Activated CD4-positive, alpha-beta T cell treated with anti-CD3 and anti-CD28 coated beads, Interleukin-2, amount 50 U/mL, for 16 hours (primary cell): Measurements from ENCODE around the gene TMEM150A.
A peak's percentile ranks its signal among the peaks of the same experiment; 100 is the strongest.
"Not testable (repeated sequence)": the region's sequence is repeated elsewhere in the genome, so short reads cannot be mapped to it uniquely, and the experiment has no call there.

Source experiments
- DNase-seq: peaks from one replicate; pipeline ENCODE4 v3.0.0-alpha.2; 2020

TMEM150A gene

DNA sequence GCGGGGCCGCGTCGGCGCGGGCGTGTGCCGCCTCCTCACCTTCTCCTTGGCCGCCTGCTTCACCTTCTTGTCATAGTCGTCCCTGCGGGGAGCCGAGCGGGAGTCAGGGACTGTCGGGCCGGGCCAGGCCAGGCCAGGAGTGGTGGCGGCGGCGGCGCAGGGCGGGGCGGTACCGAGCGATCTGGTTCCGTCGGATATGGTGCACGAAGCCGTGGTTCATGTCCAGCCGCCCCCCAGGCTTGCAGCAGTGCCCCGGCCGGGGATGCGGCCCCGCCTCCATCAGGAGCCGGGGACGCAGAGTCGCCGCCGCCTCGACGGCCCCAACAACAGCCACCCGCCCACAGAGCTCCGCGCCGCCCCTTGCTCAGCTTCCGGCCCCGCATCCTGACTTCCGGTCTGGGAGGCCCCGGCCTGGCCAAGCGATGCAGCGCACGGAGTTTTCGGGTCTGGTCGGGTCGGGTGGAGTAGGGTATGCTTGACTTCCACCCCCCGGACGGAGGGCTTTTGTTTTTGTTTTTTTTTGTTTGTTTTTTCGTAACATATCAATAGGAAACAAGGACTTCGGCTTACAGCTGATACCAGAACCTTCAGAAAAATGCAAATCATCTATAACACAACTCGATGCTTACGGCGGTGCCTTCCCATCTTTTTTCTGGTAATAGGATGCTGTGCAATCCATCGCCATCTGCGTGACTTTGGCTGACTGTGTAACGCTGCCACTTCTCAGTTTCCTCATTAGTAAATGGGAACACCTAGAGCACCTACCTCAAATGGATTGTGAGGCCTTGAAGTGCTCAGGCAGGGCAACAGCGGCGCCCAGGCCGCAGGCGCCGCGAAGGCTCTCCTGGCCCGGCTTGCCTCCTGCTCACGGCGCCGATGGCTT, 9.4 kb upstream of the TMEM150A start, which contains the start of gene C2orf68:
TSS of gene C2orf68 (minus strand) at position 362 of the 883 bp plus-strand sequence. CDS start at position 280, 82 bp downstream.
- peak; percentile 93 for DNase-seq

DNA sequence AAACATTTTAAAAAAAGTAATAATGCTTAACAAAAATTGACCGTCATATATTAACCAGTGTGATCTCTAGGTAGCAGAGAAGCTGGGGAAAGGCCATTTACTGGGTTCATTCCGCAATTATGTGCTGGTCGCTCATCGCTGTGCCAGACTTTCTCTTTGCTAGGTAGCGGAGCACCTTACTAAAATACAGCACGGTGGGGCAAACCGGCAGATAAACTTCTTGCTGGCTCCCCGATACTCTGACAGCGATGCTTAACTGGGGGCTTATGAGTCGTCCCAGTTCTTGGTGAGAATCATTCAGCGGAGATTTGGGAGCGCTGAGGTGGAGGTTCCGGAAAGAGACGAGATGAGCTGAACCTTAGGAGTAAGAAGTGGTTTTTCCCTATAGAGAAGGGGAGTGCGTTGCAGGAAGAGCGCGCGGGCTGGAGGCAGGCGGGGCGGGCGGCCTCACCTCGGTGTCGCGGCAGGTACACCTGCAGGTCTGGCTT, 8.8 kb upstream of the TMEM150A start:
- no peak for DNase-seq

DNA sequence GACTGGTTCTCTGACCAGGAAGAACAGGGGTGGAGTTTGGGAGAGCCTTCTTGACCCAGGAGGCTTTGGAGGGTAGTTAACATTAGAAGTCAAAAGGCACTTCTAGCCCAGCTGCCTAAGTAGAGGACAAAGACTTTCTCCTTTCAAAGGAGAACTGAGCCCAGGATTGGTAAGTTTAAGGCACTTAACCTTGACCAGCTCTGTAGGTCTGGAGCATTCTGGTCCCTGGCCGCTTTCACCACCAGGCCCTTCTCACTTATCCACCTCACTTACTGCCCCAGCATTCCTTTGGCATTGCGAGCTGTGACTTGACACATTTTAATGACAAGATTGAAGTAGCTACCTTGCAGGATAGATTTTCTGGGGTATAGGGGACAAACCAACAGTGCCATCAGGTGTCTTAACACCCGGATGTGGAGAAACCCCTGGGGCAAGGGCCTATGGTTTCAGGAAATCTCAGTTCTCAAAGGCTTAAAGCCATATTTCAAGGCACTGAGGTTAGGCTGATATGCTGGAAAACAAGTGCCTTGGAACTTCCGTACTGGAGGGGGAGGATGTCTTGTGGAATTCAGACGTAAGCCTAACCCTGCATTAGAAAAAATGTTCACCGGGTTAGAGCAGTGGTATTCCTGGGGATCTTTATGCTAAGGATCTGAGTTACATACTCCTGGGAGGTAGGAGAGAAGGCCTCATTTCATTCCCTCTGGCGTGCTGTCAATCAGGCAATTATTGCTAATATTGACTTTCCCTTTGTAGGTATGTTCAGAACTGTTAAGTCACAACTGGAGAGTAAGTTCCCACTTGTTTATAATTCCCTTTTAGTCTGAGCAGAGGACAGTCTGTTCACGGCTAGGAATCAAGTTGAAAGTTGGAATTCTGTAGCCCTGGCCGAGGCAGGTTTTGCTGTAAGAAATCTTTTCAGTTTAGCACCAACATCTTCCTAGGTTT, 5.0 kb upstream of the TMEM150A start:
- DNase-seq: no peak

DNA sequence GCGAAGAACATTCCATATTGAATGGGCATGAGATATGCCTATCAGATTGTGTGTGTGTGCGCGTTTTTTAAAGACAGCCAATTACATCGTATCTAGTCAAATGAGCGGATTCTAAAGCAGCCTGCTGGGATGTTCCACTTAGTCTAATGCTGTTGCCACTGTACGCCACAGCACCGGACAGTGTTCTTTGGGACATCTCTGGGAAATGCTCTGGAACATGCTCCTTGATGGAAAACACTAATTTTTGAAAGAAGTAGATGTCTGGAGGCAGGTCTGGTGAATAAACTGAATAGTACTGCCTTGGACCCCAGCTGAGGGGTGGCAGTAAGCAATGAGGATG, 3.6 kb upstream of the TMEM150A start:
- no peak for DNase-seq

DNA sequence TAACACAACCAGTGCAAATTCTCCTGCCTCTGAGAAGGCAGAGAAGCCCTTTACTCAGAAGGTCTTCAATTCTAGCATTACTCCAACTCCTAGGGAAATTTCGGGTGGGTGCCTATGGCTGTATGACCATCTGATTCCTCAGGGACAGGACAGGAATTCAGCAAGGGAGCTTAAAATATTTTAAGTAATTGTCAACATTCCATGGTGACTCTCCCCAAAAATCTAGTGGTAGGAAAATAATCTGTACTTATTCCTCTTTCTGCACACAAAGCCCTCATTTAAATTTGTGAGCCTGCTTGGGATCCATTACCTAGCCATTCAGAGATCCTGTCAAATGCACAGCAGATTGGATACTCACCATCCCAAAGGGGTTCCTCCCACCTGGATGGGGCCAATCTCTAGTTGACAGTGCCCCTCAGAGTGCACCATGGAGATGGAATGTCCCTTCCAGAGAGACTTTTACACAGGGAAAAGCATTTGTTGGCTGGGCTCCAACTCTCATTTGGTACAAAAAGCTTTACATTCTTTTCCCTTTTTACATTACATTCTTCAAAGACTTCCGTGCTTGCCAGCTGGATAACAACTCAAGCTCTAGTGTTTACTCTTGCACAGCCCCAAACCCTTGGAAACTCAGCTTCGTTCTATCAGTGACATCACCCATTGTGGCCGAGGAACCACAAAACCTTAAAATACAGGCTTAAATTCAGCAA, 3.1 kb upstream of the TMEM150A start:
- DNase-seq: no peak

DNA sequence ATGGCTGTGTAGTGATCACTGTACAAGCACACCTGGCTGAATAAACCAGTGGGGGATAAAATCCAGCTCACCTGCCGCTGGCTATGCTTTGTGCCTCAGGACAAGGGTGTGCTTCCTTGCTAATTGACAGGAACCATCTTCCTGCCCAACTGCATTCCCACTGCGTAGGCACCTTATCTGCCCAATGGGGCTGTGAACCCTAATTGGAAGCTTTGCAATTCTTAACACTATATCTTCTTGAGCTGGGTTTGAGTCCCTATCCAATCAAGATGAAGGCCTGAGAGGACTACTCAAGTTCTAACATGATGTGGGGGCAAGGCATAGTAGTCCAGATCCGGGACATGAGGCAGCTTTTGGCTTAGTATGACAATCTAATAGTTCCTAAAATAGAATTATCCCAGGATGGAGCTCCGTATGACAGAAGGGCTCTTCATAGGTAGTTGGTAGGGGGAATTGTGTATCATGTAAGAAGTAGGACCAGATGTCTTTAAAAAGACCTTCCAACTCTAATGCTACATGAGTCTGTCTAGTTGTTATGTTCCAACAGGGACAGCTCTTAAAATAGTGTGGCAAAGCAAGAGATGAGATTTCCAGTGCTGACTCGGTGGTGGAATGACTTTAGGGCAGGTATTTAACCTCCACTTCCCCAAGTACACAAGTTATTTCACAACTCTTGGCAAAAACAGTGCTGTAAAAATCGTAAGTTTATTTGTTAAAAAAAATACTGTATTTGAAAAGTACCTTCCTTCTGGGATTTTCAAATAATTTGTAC, 2.3 kb upstream of the TMEM150A start:
- no peak for DNase-seq

DNA sequence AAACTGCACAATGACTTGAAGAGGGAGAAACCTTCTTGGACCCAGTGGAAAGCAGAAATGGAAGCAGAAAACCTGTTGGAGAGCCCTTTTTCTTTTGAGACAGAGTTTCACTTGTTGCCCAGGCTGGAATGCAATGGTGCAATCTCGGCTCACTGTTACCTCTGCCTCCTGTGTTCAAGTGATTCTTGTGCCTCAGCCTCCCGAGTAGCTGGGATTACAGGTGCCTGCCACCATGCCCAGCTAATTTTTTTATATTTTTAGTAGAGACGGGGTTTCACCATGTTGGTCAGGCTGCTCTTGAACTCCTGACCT, 1.6 kb upstream of the TMEM150A start:
- DNase-seq: not testable (repeated sequence)

DNA sequence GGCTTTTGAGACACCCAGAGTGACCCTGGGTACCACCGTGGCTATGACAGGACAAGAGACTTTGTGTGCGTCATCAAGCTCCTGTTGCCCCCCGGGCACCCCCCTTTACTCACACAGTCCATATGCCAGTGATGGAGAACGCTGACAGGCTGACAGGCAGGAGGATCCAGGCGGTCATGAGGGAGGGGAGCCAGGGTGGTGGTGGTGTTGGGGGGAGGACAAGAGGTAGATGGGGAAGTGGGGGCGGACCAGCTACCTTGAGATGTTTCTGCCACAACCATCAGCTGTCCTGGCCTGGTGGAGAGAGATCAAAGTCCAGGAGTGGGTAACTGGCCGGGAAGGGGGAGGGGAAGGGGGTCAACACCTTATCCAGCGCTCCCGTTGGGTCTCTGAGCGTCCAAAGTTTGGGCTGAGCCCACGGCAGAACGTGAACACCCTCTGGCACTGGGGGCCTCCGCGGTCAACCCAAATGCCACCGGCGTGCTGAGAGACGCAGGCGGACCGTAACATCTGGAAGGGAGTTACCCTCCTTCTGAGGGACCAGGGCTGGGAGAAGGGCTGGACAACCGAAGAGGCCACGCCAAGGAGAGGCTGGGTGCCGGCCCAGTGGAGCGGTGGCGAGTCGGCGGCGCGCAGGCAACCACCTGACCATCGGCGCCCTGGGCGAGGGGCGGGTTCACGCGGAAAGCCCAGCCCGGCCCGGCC, 575 bp downstream of the TMEM150A start:
- no peak for DNase-seq

DNA sequence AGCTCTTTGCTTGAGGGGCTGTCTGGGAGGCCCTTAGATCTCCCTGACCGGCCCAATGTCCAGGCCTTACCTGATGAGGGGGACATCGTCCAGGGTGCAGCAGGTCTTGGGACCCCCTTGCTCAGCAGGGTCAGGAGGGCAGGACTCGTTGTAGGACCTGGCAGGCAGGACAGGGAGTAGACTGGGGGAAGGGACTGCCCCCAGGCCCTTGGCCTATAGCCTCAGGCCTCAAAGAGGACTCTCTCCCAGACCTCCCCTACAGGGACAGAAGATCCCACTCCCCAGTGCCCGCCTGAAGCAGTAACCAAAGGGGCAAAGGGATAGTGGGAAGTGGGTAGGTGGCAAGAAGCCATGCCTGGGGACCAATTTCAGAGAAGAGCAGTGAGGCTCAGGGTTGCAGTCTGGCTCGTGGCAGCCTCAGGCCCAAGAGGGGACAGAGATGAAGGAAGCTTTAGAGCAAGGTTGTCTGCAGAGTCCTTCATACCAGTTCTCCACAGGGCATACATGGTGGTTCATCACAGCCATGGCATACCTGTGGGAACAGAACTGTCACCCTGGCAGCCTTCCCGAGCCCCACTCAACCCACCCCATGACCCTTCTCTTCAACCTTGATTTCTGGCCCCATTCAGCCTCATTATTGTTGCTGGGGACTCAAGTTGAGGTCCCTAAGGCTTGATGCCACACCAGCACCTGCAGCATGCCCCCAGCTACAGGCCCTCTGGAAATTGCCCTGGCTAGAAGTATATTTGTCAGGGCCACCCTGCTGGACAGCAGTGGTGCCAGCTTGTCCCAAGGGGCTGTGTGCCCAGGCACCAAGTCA, 1.3 kb downstream of the TMEM150A start:
- no peak for DNase-seq

DNA sequence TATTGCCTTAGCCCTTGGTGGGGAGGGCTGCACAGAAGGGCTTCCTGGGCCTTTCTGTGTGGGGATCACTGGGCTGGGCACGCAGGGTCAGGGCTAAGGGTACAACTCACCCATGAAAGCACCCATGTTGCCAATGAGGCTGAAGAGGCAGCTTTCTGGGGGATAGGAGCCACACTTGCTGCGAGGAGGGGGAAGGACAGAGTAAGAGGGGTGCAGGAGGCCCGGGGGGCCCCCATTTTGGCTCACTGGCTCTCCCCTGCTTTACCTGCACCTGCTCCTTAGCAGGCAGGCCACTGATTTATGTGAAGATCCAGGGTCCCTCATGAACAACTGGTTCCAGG, 2.3 kb downstream of the TMEM150A start:
- no peak for DNase-seq

DNA sequence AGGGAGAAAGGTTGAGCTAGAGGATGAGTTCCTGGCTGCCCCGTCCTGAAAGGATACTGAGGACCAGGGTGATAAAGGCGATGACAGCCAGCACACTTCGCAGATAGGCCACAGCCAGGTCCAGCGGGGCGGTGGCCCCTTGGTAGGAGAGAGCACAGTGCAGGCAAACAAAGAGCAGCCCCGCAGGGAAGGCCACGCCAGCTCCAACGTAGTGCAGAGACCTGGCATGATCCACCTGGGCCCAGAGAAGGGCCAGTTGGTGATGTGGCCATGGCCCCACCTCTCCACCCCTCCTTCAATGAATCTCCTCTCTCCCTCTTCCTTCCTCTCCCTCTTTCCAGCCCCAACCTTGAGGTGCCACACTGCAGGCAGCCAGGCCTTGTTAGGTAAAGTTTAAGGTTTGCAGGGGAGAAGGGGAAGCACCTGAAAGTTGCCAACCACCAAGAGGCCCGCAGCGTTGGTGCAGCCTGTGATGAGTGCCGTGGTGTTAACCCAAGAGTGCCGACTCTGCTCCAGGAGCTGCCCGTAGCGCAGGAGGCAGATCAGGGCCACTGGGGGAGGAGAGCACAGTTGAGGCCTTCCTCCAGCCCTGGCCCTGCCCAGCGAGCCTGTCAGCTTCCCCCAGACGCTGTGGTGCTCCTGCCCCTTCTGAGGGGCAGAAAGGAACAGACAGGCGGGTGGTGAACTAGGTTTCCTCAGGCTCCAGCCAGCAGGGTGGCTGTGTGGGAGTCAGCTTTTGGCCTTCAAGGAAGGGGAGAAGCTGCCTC, 2.8 kb downstream of the TMEM150A start:
- no peak for DNase-seq

DNA sequence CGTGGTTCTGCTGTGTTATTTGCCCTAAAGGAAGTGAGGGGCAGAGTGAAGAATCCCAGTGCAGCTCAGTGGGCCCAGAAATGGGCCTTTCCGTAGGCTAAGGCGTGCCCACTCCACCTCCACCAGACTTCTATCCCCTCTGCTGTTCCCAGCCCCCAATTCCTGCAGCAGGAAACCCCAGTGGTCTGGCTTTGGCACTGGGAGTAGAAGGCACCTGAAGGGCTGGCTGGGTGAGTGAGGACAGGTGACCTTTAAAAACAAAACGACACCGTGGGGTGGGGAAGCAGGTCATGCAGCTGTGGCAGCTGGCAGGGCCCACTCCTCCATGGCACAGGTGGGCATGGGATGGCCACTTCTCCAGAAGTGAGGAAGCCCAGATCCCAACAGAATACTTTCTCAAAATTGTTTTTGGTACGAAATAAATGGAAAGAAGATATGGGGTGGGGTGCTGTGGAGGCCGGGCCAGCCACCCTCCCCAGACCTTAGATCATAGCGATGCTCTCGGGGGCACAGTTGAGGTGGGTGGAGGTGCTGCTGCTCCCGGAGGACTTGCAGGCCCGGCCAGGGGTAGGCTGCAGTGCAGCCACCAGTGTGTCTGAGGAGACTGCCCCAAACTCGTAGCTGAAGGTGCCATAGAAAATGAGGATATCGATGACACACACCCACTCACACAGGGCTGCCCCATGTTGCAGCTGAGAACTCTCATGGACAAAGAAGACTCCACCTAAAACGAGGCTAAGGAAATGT, 3.7 kb downstream of the TMEM150A start:
- DNase-seq: no peak

DNA sequence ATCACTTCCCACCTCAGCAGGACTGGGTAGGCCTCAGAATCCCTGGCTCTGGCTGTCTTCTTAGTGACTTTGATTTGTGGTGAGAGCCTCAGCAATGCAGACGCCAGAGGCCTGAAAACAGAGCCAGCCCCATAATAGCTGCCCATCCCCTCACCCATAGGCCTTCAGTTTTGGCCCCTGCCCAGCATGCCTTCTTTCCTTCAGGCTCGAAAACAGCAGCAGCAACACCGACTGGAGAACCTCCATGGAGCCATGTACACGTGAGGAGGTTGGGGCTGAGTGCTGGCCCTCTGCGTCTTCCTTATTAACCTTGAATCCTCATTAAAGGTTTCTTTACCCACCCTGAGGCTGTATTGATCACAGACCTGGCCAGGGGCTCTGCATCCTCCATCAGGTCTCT, 5.3 kb downstream of the TMEM150A start:
- DNase-seq: no peak

DNA sequence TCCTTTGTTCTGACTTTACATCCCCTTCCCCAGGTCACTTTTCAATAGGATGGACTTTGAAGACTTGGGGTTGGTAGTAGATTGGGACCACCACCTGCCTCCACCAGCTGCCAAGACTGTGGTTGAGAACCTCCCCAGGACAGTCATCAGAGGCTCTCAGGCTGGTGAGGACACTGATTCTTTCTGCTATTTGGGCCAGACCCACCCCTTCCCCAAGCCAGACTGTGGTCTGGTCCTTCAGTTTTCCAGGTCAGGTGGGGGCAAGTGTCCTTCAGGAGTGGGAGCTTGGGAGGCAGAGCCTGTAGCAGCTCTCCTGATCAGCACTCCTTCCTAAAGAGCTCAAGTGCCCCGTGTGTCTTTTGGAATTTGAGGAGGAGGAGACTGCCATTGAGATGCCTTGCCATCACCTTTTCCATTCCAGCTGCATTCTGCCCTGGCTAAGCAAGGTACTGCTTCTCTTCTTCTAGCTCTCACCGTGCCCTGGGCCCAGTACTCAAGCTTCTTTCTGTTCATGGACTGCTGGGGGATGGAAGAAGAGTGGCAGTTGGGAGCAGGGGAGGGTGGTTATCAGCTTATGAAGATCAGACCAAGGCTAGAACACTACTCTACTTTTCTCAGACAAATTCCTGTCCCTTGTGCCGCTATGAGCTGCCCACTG, 5.9 kb downstream of the TMEM150A start:
- DNase-seq: no peak

DNA sequence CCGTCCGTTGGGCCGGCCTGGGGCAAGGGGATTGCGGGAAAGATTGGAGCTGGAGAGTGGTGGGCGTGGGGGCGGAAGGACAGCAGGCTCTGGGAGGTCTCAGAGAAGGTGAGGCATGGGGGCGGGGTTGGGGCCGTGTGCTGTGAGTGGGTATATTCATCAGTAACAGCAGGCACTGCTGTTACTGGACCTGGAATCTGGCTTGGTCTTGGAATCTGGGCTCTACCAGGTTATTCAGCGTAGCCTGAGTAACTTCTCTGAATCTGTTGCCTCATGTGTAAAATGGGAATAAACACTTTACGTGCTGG, 6.5 kb downstream of the TMEM150A start:
- no peak for DNase-seq

DNA sequence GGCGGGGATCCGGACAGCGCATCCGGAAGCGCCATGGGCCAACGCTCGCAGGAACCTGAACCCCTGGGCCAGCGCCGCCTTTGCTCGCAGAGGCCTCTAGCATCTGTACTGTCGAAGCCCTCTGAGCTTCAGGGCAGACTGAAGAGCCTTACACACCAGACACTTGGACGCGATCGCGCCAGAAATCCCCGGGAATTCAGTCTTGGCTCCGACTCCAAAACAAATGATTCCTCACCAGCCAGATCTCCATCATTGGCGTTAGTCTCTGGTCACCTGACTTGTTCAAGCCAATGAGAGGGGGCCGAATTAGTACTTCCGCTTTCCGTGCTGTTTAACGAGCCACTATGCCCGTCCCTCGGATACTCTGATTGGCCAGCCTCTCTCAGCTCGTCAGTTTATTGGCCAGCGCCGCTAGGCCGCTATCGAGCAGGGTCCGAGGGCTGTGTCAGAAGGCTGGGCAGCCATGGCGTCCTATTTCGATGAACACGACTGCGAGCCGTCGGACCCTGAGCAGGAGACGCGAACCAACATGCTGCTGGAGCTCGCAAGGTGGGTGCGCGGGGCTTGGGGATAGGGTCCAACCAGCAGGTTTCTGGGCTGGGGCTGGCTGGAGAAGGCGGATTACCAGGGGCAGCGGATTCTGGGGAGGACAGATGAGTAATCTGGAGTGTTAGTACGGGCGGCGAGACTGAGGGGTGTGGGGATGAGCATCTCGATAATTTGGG, 7.0 kb downstream of the TMEM150A start, which contains the start of gene RNF181:
TSS of gene RNF181 (plus strand) at position 445 of the 725 bp plus-strand sequence. CDS start at position 464, 19 bp downstream.
- DNase-seq: peak; percentile 97

DNA sequence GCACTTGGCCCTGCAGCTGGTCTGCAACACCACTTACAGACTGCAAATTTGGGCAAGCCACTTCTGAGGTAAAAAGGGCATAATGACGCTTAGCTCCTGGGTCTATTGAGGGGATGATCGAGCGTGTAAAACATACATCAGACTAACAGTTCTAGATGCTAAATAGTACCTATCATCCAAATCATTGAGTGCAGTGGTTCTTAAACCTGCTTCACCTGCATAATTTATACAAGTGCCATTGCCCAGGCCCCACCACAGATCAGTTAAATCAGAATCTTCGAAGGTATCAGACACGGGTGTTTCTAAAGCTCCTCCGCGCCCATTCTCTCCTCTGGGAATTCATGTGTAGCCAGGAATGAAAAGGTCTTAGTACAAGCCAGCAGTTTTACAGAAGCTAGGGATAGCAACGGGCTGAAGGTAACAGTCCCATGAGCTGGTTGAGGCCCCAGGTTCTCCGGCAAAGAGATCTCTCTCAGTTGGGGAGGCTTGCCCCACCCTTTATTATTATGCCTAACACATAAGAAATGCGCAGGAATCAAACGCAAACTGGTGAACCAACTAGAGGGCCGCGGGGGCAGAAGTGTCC, 7.7 kb downstream of the TMEM150A start:
- DNase-seq: no peak

DNA sequence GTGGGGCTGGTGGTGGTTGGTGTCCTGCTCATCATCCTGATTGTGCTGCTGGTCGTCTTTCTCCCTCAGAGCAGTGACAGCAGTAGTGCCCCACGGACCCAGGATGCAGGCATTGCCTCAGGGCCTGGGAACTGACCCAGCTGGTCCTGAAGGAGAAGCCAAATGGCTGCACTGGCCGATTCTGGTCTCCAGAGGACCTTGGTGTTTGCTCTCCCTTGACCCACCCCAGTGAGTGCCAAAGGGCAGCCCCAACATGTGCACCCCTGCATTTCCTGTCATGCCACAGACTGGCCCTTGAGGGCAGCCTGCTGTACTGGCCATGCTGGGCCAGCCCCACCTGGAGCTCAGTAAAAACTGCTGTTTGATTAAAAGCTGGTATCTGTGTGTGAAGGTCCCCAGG, 9.5 kb downstream of the TMEM150A start:
- no peak for DNase-seq
